GM12865 (cell line): ENCODE results near the gene BHLHE40.
A peak's percentile ranks its signal among the peaks of the same experiment; 100 is the strongest.

ENCODE experiments used
- DNase-seq: peaks from one replicate; pipeline ENCODE4 v3.0.0; 2010; ENCODE audit warnings: low read depth
- H3K4me3 ChIP-seq: 2 replicates; pipeline ENCODE4 v1.5.1; 2011; ENCODE audit warnings: mild to moderate bottlenecking, low read depth, low read length, control low read depth
- CTCF ChIP-seq: IDR thresholded peaks from 2 replicates; pipeline ENCODE4 v1.5.1; 2011; ENCODE audit warnings: low read length, control low read depth, low read depth, inconsistent platforms; ENCODE audit not compliant: insufficient read depth; ENCODE audit errors: missing control alignments

BHLHE40 gene

GRCh38 chr3:5013021-5013906, 34.0 kb downstream of the BHLHE40 start:
- H3K4me3 ChIP-seq, result no peak overlapping the region
- no peak for DNase-seq

GRCh38 chr3:5014391-5014790, 35.2 kb downstream of the BHLHE40 start:
- no peak overlapping the region for H3K4me3 ChIP-seq
- no peak for TF ChIP-seq CTCF
- DNase-seq, result no peak

More at GRCh38 chr3:5013021-5013906, 34.0 kb downstream of the BHLHE40 start:
- TF ChIP-seq CTCF, result no peak

- TF ChIP-seq CTCF, result no peak
- H3K4me3 ChIP-seq, result no peak overlapping the region
- no peak for DNase-seq
Observed at GRCh38 chr3:5015056-5015455, 35.8 kb downstream of the BHLHE40 start.

- peak; percentile 59 for DNase-seq
Observed at GRCh38 chr3:5016211-5017161, 37.2 kb downstream of the BHLHE40 start.

GRCh38 chr3:5017925-5018531, 38.8 kb downstream of the BHLHE40 start:
- no peak for DNase-seq
- no peak for TF ChIP-seq CTCF

More at GRCh38 chr3:5016211-5017161, 37.2 kb downstream of the BHLHE40 start:
- H3K4me3 ChIP-seq, result no peak overlapping the region
- TF ChIP-seq CTCF, result no peak

GRCh38 chr3:5019411-5020241, 40.4 kb downstream of the BHLHE40 start:
- H3K4me3 ChIP-seq, result no peak overlapping the region
- TF ChIP-seq CTCF, result no peak
- DNase-seq, result no peak

More at GRCh38 chr3:5017925-5018531, 38.8 kb downstream of the BHLHE40 start:
- H3K4me3 ChIP-seq, result no peak overlapping the region
